GM10847 (cell line): ENCODE measurements around the gene PSMD10.

Experiments
- POLR2A ChIP-seq: IDR thresholded peaks from 2 replicates; pipeline ENCODE4 v1.6.1; 2011; ENCODE audit not compliant: insufficient read length; ENCODE audit errors: extremely low read depth

The PSMD10 gene

GRCh38 chrX:108091264-108091877 lies at the start of gene PSMD10, which contains the start of gene ATG4A:
Gene PSMD10 (minus strand): TSS chrX:108091542. CDS start chrX:108091520, 22 bp downstream.
Gene ATG4A (plus strand): TSS chrX:108091778. CDS start chrX:108091827, 49 bp downstream.
- TF ChIP-seq POLR2A = no peak

- no peak for TF ChIP-seq POLR2A
Measured at GRCh38 chrX:108138814-108139702, 47.7 kb upstream of the PSMD10 start.

- no peak for TF ChIP-seq POLR2A
Measured at GRCh38 chrX:108134724-108135123, 43.4 kb upstream of the PSMD10 start.

- no peak for TF ChIP-seq POLR2A
Measured at GRCh38 chrX:108132876-108133275, 41.5 kb upstream of the PSMD10 start.

- no peak for TF ChIP-seq POLR2A
Measured at GRCh38 chrX:108132034-108132433, 40.7 kb upstream of the PSMD10 start.

GRCh38 chrX:108131471-108131870 lies 40.1 kb upstream of the PSMD10 start:
- TF ChIP-seq POLR2A = no peak

- no peak for TF ChIP-seq POLR2A
Measured at GRCh38 chrX:108130889-108131288, 39.5 kb upstream of the PSMD10 start.

GRCh38 chrX:108127152-108127551 lies 35.8 kb upstream of the PSMD10 start:
- no peak for TF ChIP-seq POLR2A

GRCh38 chrX:108126661-108127060 lies 35.3 kb upstream of the PSMD10 start:
- no peak for TF ChIP-seq POLR2A

- TF ChIP-seq POLR2A = no peak
Measured at GRCh38 chrX:108123591-108124366, 32.4 kb upstream of the PSMD10 start.

- no peak for TF ChIP-seq POLR2A
Measured at GRCh38 chrX:108122748-108123147, 31.4 kb upstream of the PSMD10 start.

- TF ChIP-seq POLR2A = no peak
Measured at GRCh38 chrX:108121291-108121690, 29.9 kb upstream of the PSMD10 start.

- no peak for TF ChIP-seq POLR2A
Measured at GRCh38 chrX:108117988-108118387, 26.6 kb upstream of the PSMD10 start.

- no peak for TF ChIP-seq POLR2A
Measured at GRCh38 chrX:108114541-108114940, 23.2 kb upstream of the PSMD10 start.

- TF ChIP-seq POLR2A = no peak
Measured at GRCh38 chrX:108105473-108105872, 14.1 kb upstream of the PSMD10 start.

GRCh38 chrX:108097380-108097779 lies 6.0 kb upstream of the PSMD10 start:
- no peak for TF ChIP-seq POLR2A

GRCh38 chrX:108091878-108092291 lies 543 bp upstream of the PSMD10 start:
- no peak for TF ChIP-seq POLR2A
